ENCODE data around the gene IREB2.

- TF ChIP-seq CTCF (IDR thresholded peaks at IDR 0.05) (no peak), POLR2AphosphoS5 (IDR thresholded peaks at IDR 0.05) (no peak), POLR2A (IDR thresholded peaks at IDR 0.05; ENCODE audit: low read depth) (no peak)
Observed at GRCh38 chr15:78411061-78411460, 27.0 kb upstream of the IREB2 start.

Measured in esophagus muscularis mucosa (tissue), 3 donors.